ENCODE measurements around the gene SLC25A28. TPM values are rescaled to one million over a fixed set of nuclear protein-coding genes. Genes with fewer than 3 reads are reported as not detected.

The SLC25A28 gene
- polyA plus RNA-seq, 1 donor from 2014 or later, result 79.9 TPM

DNA sequence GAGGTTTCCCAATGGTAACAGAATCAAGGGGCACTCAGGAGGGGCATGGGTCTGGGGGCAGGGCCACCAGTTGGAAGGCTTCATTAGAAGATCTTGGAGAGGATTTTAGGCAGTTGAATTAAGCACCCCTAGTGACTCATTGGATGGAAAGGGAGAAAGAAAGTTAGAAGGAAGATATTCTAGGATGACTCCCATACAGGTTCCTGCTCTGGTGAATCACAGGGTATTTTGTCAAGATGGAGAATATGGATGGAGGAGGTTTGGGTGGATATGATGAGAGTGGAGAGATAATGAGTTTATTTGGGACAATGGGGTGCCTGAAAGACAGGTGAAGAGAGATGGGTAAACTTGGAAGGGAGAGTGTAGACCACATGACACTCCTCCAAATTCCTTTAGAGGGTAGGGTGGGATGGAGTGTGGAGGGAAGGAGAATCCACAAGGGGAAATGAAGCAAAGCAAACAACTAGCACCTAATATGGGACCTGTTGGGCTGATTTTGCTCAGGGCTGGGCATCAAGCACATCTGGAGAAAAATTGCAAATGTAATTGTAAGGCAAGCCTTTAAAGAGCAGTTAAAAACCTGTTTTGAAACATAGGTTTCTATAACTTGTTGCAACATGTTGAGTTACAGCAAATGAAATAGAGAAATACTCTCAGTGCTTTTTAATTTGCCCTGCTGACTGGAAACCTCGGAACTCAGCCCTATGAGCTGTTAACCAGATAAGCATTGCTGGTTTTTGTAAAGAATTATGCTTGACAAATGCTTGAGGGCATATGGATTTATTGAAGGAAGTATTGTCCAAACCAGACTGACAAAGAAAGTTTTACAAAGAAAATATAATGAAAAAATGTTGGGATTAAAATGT is 36.2 kb upstream of the SLC25A28 start:
- no peaks in the 10 kb centered on the region for H3F3A ChIP-seq (ENCODE audit: insufficient read depth, low read length, poor library complexity, severe bottlenecking)
- H3K27me3 ChIP-seq (ENCODE audit: insufficient read depth, low read depth, low read length), result no peaks in the 10 kb centered on the region
- no peaks in the 10 kb centered on the region for H4K20me1 ChIP-seq (ENCODE audit: insufficient read depth)
- TF ChIP-seq SMC3 (conservative IDR thresholded peaks at IDR 0.05; ENCODE audit: poor library complexity) (no peak), EZH2 (IDR thresholded peaks at IDR 0.05; ENCODE audit: borderline replicate concordance, insufficient read depth, low read length, poor library complexity, severe bottlenecking) (no peak), EP300 (conservative IDR thresholded peaks at IDR 0.05; ENCODE audit: poor library complexity, severe bottlenecking) (no peak), TAF1 (IDR thresholded peaks at IDR 0.05; ENCODE audit: low read depth) (no peak), POLR2AphosphoS5 (IDR thresholded peaks at IDR 0.05) (no peak), RAD21 (conservative IDR thresholded peaks at IDR 0.05) (no peak), MXI1 (conservative IDR thresholded peaks at IDR 0.05; ENCODE audit: poor library complexity, severe bottlenecking) (no peak)
- TF ChIP-seq, protein P1, sequence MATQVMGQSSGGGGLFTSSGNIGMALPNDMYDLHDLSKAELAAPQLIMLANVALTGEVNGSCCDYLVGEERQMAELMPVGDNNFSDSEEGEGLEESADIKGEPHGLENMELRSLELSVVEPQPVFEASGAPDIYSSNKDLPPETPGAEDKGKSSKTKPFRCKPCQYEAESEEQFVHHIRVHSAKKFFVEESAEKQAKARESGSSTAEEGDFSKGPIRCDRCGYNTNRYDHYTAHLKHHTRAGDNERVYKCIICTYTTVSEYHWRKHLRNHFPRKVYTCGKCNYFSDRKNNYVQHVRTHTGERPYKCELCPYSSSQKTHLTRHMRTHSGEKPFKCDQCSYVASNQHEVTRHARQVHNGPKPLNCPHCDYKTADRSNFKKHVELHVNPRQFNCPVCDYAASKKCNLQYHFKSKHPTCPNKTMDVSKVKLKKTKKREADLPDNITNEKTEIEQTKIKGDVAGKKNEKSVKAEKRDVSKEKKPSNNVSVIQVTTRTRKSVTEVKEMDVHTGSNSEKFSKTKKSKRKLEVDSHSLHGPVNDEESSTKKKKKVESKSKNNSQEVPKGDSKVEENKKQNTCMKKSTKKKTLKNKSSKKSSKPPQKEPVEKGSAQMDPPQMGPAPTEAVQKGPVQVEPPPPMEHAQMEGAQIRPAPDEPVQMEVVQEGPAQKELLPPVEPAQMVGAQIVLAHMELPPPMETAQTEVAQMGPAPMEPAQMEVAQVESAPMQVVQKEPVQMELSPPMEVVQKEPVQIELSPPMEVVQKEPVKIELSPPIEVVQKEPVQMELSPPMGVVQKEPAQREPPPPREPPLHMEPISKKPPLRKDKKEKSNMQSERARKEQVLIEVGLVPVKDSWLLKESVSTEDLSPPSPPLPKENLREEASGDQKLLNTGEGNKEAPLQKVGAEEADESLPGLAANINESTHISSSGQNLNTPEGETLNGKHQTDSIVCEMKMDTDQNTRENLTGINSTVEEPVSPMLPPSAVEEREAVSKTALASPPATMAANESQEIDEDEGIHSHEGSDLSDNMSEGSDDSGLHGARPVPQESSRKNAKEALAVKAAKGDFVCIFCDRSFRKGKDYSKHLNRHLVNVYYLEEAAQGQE (IDR thresholded peaks at IDR 0.05; ENCODE audit: borderline replicate concordance), result no peak
- TF ChIP-seq, protein P2, sequence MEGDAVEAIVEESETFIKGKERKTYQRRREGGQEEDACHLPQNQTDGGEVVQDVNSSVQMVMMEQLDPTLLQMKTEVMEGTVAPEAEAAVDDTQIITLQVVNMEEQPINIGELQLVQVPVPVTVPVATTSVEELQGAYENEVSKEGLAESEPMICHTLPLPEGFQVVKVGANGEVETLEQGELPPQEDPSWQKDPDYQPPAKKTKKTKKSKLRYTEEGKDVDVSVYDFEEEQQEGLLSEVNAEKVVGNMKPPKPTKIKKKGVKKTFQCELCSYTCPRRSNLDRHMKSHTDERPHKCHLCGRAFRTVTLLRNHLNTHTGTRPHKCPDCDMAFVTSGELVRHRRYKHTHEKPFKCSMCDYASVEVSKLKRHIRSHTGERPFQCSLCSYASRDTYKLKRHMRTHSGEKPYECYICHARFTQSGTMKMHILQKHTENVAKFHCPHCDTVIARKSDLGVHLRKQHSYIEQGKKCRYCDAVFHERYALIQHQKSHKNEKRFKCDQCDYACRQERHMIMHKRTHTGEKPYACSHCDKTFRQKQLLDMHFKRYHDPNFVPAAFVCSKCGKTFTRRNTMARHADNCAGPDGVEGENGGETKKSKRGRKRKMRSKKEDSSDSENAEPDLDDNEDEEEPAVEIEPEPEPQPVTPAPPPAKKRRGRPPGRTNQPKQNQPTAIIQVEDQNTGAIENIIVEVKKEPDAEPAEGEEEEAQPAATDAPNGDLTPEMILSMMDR (IDR thresholded peaks at IDR 0.05; ENCODE audit: poor library complexity, severe bottlenecking), result no peak
- no peaks in the 10 kb centered on the region for H3K79me2 ChIP-seq (replicated peaks; ENCODE audit: insufficient read depth, low read length)
- no peak overlapping the region for H3K9ac ChIP-seq (ENCODE audit: low read length)
- H3K9me2 ChIP-seq (ENCODE audit: insufficient read depth, low read length), result no peaks in the 10 kb centered on the region
- H3K4me2 ChIP-seq (ENCODE audit: low read length), result no peak overlapping the region
- no peaks in the 10 kb centered on the region for H3K9me3 ChIP-seq (ENCODE audit: low read length)
- no peak overlapping the region for H3K27ac ChIP-seq (ENCODE audit: low read length)
- no peak overlapping the region for H3K4me3 ChIP-seq (ENCODE audit: low read length)
- H2AFZ ChIP-seq (ENCODE audit: low read depth, low read length), result no peak overlapping the region
- H3K36me3 ChIP-seq (ENCODE audit: insufficient read depth, low read length), result no peaks in the 10 kb centered on the region

DNA sequence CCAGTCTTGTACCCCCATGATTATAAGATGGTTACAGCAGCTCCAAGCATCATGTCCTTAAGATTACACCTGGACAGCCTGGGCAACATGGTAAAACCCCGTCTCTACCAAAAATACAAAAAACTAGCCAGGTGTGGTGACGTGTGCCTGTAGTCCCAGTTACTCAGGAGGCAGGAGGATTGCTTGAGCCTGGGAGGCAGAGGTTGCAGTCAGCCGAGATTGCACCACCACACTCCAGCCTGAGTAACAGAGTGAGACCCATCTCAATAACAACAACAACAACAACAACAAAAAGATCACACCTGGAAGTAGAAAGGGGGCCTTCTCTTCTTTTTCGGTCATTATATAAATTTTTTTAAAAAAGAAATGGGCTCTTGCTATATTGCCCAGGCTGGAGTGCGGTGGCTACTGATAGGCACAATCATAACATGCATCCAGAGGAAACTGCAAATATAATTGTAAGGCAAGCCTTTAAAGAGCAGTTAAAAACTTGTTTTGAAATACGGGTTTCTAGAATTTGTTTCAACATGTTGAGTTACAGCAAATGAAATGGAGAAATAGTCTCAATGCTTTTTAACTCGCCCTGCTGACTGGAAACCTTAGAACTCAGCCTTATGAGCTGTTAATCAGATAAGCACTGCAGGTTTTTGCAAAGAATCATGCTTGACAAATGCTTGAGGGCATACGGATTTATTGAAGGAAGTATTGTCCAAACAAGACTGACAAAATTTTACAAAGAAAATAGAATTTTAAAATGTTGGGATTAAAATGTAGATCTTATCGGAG is 34.3 kb upstream of the SLC25A28 start:
- no peaks in the 10 kb centered on the region for H3K9me3 ChIP-seq (ENCODE audit: low read length)
- no peaks in the 10 kb centered on the region for H3K36me3 ChIP-seq (ENCODE audit: insufficient read depth, low read length)
- H4K20me1 ChIP-seq (ENCODE audit: insufficient read depth), result no peaks in the 10 kb centered on the region
- no peaks in the 10 kb centered on the region for H3K9me2 ChIP-seq (ENCODE audit: insufficient read depth, low read length)
- no peaks in the 10 kb centered on the region for H3K27me3 ChIP-seq (ENCODE audit: insufficient read depth, low read depth, low read length)
- H3K9ac ChIP-seq (ENCODE audit: low read length), result no peak overlapping the region
- no peak overlapping the region for H3K4me2 ChIP-seq (ENCODE audit: low read length)
- H3K27ac ChIP-seq (ENCODE audit: low read length), result no peak overlapping the region
- no peak overlapping the region for H2AFZ ChIP-seq (ENCODE audit: low read depth, low read length)
- H3K4me3 ChIP-seq (ENCODE audit: low read length), result no peak overlapping the region
- H3F3A ChIP-seq (ENCODE audit: insufficient read depth, low read length, poor library complexity, severe bottlenecking), result no peaks in the 10 kb centered on the region
- TF ChIP-seq EZH2 (IDR thresholded peaks at IDR 0.05; ENCODE audit: borderline replicate concordance, insufficient read depth, low read length, poor library complexity, severe bottlenecking), result no peak
- TF ChIP-seq EP300 (conservative IDR thresholded peaks at IDR 0.05; ENCODE audit: poor library complexity, severe bottlenecking), result no peak
- TF ChIP-seq, protein P2 (IDR thresholded peaks at IDR 0.05; ENCODE audit: poor library complexity, severe bottlenecking), result no peak
- TF ChIP-seq MXI1 (conservative IDR thresholded peaks at IDR 0.05; ENCODE audit: poor library complexity, severe bottlenecking), result no peak
- no peak for TF ChIP-seq RAD21 (conservative IDR thresholded peaks at IDR 0.05)
- TF ChIP-seq SMC3 (conservative IDR thresholded peaks at IDR 0.05; ENCODE audit: poor library complexity), result no peak
- no peaks in the 10 kb centered on the region for H3K79me2 ChIP-seq (replicated peaks; ENCODE audit: insufficient read depth, low read length)

Measured in neural cell (in vitro differentiated cells).